GM19043 (cell line): Measurements from ENCODE around the gene DIRAS2.
"Not testable (repeated sequence)": the region's sequence is repeated elsewhere in the genome, so short reads cannot be mapped to it uniquely, and the experiment has no call there.

Experiments
- ATAC-seq: cut with Tn5 transposase; IDR thresholded peaks from one replicate; pipeline ENCODE4 v1.9.1; 2021; ENCODE audit warnings: low read depth; ENCODE audit not compliant: unreplicated experiment

DIRAS2 gene

GRCh38 chr9:90642570-90643539 lies at the start of gene DIRAS2:
DIRAS2 (minus strand) TSS chr9:90642824; CDS start chr9:90613827, 28,997 bp downstream.
- no peak for ATAC-seq

GRCh38 chr9:90684736-90685135 lies 42.1 kb upstream of the DIRAS2 start:
- no peak for ATAC-seq

GRCh38 chr9:90684106-90684505 lies 41.5 kb upstream of the DIRAS2 start:
- ATAC-seq, result no peak

- ATAC-seq, result no peak
These were observed 37.9 kb upstream of the DIRAS2 start for GRCh38 chr9:90680534-90680933.

GRCh38 chr9:90665072-90665471 lies 22.4 kb upstream of the DIRAS2 start:
- no peak for ATAC-seq

- ATAC-seq, result no peak
These were observed 17.2 kb upstream of the DIRAS2 start for GRCh38 chr9:90659650-90660364.

GRCh38 chr9:90658783-90659182 lies 16.2 kb upstream of the DIRAS2 start:
- no peak for ATAC-seq

GRCh38 chr9:90658181-90658580 lies 15.6 kb upstream of the DIRAS2 start:
- ATAC-seq, result no peak

- ATAC-seq, result not testable (repeated sequence)
These were observed 14.3 kb upstream of the DIRAS2 start for GRCh38 chr9:90656876-90657275.

- no peak for ATAC-seq
These were observed 8.6 kb upstream of the DIRAS2 start for GRCh38 chr9:90651246-90651645.

- ATAC-seq, result no peak
These were observed 5.2 kb upstream of the DIRAS2 start for GRCh38 chr9:90647843-90648242.

- ATAC-seq, result no peak
These were observed 3.1 kb upstream of the DIRAS2 start for GRCh38 chr9:90645721-90646120.

GRCh38 chr9:90641884-90642487 lies 638 bp downstream of the DIRAS2 start:
- ATAC-seq, result no peak

GRCh38 chr9:90641086-90641485 lies 1.5 kb downstream of the DIRAS2 start:
- no peak for ATAC-seq

- no peak for ATAC-seq
These were observed 2.3 kb downstream of the DIRAS2 start for GRCh38 chr9:90640361-90640760.

GRCh38 chr9:90637626-90638025 lies 5.0 kb downstream of the DIRAS2 start:
- ATAC-seq, result no peak

- ATAC-seq, result no peak
These were observed 9.9 kb downstream of the DIRAS2 start for GRCh38 chr9:90632647-90633207.

GRCh38 chr9:90631964-90632363 lies 10.7 kb downstream of the DIRAS2 start:
- ATAC-seq, result no peak

GRCh38 chr9:90629991-90630390 lies 12.6 kb downstream of the DIRAS2 start:
- no peak for ATAC-seq

- ATAC-seq, result no peak
These were observed 13.3 kb downstream of the DIRAS2 start for GRCh38 chr9:90629354-90629753.

GRCh38 chr9:90616806-90617205 lies 25.8 kb downstream of the DIRAS2 start:
- no peak for ATAC-seq
